Thoracic aorta (tissue), 2 donors: ENCODE results near the gene CFAP54. TPM values are rescaled to one million over a fixed set of nuclear protein-coding genes. Genes with fewer than 3 reads are reported as not detected.

Source experiments
- ATAC-seq: fragments of 150-250 bp; one replicate; pipeline ENCODE4 v1.8.0; 2017; ENCODE audit warnings: low read depth; ENCODE audit not compliant: insufficient number of reproducible peaks, low FRiP score
- DNase-seq: peaks from one replicate; pipeline ENCODE4 v3.0.0-alpha.2; 2020; ENCODE audit warnings: low spot score
- H3K27ac ChIP-seq, 2 donors: fragments of 200-600 bp; sonication (generic); 1 replicate in 1 of 2; 2 replicates in 1 of 2; pipeline ENCODE4 v1.5.1; 2016; ENCODE audit warnings: mild to moderate bottlenecking in 2 of 2, moderate library complexity in 2 of 2
- H3K27me3 ChIP-seq: fragments of 200-600 bp; sonication (generic); replicated peaks from 2 replicates; pipeline ENCODE4 v1.6.0; 2016; ENCODE audit warnings: mild to moderate bottlenecking; ENCODE audit not compliant: insufficient read depth
- H3K36me3 ChIP-seq: fragments of 200-600 bp; sonication (generic); one replicate; pipeline ENCODE4 v1.5.1; 2016
- H3K4me1 ChIP-seq, 2 donors: fragments of 200-600 bp; sonication (generic); 1 replicate in 1 of 2; 2 replicates in 1 of 2; pipeline versions ENCODE4 v1.5.1 to v1.6.0; 2016; ENCODE audit warnings: low read depth in 2 of 2, mild to moderate bottlenecking in 1 of 2; ENCODE audit not compliant: control insufficient read depth in 1 of 2
- H3K4me3 ChIP-seq: fragments of 200-600 bp; sonication (generic); 2 replicates; pipeline ENCODE4 v1.5.1; 2016; ENCODE audit warnings: mild to moderate bottlenecking
- H3K9me3 ChIP-seq: fragments of 200-600 bp; sonication (generic); 2 replicates; pipeline ENCODE4 v1.5.1; 2016
- CTCF ChIP-seq: fragments of 200-600 bp; sonication (generic); IDR thresholded peaks from one replicate; pipeline ENCODE4 v1.5.1; 2019; ENCODE audit warnings: antibody characterized with exemption
- total RNA-seq, 2 donors: library from RNA; depleted of rRNA; stranded (reverse); fragments of >200 nt; gene quantifications; one replicate each; pipeline versions ENCODE4 v1.1.0 to v1.2.3, GENCODE V29; 2016

The CFAP54 gene
- total RNA-seq, 2 donors from 2014 or later: 1.1 to 4.2 TPM

GRCh38 chr12:96770219-96771102, 281.1 kb downstream of the CFAP54 start:
- ATAC-seq: no peak
- TF ChIP-seq CTCF: no peak
- H3K4me1 ChIP-seq: no peaks in the 10 kb centered on the region
- DNase-seq: no peak
- H3K4me3 ChIP-seq: no peak overlapping the region
- H3K36me3 ChIP-seq: no peaks in the 10 kb centered on the region
- no peaks in the 10 kb centered on the region for H3K27me3 ChIP-seq
- H3K27ac ChIP-seq: no peak overlapping the region
- no peaks in the 10 kb centered on the region for H3K9me3 ChIP-seq

DNA sequence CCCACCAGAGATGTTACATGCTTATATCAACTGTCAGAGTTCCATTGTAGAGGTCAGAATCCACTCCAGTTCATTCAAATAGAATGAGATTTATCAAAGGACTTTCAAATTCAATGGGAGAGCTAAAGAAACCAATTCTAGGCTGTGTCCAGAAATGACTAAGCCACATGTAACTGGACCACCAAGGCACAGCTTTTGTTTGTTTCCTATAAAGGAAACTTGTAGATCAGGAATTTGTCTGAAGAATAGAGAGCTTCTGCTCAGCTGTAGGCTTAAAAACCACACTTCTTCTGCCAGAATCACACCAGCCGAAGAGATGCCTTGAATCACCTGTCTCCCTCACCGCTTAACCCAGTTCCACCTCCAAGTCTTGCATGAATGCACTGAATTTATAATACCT, 283.7 kb downstream of the CFAP54 start:
- no peaks in the 10 kb centered on the region for H3K9me3 ChIP-seq
- DNase-seq (no peak), ATAC-seq (no peak)
- H3K4me3 ChIP-seq: no peak overlapping the region
- H3K27ac ChIP-seq: no peak overlapping the region
- H3K27me3 ChIP-seq: no peaks in the 10 kb centered on the region
- no peak for TF ChIP-seq CTCF
- no peaks in the 10 kb centered on the region for H3K4me1 ChIP-seq
- no peaks in the 10 kb centered on the region for H3K36me3 ChIP-seq

- Histone ChIP-seq H3K9me3 (no peaks in the 10 kb centered on the region), H3K4me1 (no peaks in the 10 kb centered on the region), H3K4me3 (no peak overlapping the region), H3K36me3 (no peaks in the 10 kb centered on the region), H3K27me3 (no peaks in the 10 kb centered on the region), H3K27ac (no peak overlapping the region)
- no peak for TF ChIP-seq CTCF
- ATAC-seq (no peak), DNase-seq (no peak)
Measured at GRCh38 chr12:96774496-96775256, 285.3 kb downstream of the CFAP54 start.

DNA sequence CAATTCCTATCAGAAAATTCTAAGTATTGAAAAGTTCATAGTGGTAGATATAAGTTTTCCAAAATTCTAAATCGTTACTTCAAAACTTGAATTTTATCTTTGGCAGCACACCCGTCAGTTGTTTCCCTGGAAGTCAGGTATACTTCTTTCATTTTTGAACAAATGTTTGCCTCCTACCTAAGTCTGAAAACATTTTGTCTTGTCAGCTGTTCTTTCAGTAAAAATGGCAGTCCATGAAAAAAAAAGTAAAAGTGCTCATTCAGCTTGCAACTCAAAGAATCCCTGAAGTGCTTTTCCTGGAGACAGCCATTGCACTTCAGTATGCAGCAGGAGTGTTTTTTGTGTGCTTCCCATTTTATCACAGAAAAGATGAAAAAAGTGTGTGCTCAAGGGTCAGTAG, 287.5 kb downstream of the CFAP54 start:
- DNase-seq (no peak), ATAC-seq (no peak)
- Histone ChIP-seq H3K9me3 (no peaks in the 10 kb centered on the region), H3K4me3 (no peak overlapping the region), H3K36me3 (no peaks in the 10 kb centered on the region), H3K27ac (no peak overlapping the region), H3K4me1 (no peaks in the 10 kb centered on the region), H3K27me3 (no peaks in the 10 kb centered on the region)
- no peak for TF ChIP-seq CTCF

DNA sequence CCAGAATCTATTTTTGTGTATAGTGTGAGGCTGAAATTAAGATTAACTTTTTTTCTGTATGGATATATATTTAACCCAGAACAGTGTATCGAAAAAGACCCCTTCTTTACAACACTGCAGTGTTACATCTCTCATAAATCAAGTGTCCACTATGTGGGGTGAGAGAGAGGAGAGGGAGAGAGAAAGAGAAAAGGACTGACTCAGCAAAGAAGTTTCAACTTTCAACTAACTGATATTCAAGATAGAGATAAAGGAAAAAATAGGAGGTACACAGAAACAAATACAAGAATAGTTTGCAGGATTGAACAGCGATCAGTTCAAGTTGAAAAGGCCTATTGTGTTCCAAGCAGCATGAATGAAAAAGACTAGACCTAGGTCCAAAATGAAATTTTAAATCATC, 291.0 kb downstream of the CFAP54 start:
- Histone ChIP-seq H3K27me3 (no peaks in the 10 kb centered on the region), H3K9me3 (no peaks in the 10 kb centered on the region), H3K27ac (no peak overlapping the region), H3K4me1 (no peaks in the 10 kb centered on the region), H3K4me3 (no peak overlapping the region), H3K36me3 (no peaks in the 10 kb centered on the region)
- TF ChIP-seq CTCF: no peak
- DNase-seq (no peak), ATAC-seq (no peak)
